GM21367 (cell line): Measurements from ENCODE around the gene EXOC4.

Experiments
- ATAC-seq: cut with Tn5 transposase; IDR thresholded peaks from one replicate; pipeline ENCODE4 v1.9.1; 2021; ENCODE audit not compliant: unreplicated experiment

EXOC4 gene

GRCh38 chr7:133812877-133813276, 560.0 kb downstream of the EXOC4 start:
- ATAC-seq: no peak

GRCh38 chr7:133815611-133816210, 562.8 kb downstream of the EXOC4 start:
- ATAC-seq: no peak

GRCh38 chr7:133819695-133820094, 566.8 kb downstream of the EXOC4 start:
- no peak for ATAC-seq

- ATAC-seq: no peak
These were observed 567.7 kb downstream of the EXOC4 start for GRCh38 chr7:133820584-133820983.

GRCh38 chr7:133821171-133821570, 568.3 kb downstream of the EXOC4 start:
- ATAC-seq: no peak

- no peak for ATAC-seq
These were observed 569.2 kb downstream of the EXOC4 start for GRCh38 chr7:133822001-133822641.

- ATAC-seq: no peak
These were observed 570.1 kb downstream of the EXOC4 start for GRCh38 chr7:133822868-133823552.

- ATAC-seq: no peak
These were observed 571.3 kb downstream of the EXOC4 start for GRCh38 chr7:133824132-133824531.

- peak; percentile 58 for ATAC-seq
These were observed 575.1 kb downstream of the EXOC4 start for GRCh38 chr7:133827707-133828623.

GRCh38 chr7:133828906-133829305, 576.0 kb downstream of the EXOC4 start:
- no peak for ATAC-seq

GRCh38 chr7:133829336-133829897, 576.5 kb downstream of the EXOC4 start:
- no peak for ATAC-seq

- ATAC-seq: no peak
These were observed 577.2 kb downstream of the EXOC4 start for GRCh38 chr7:133830081-133830480.

GRCh38 chr7:133836666-133837065, 583.8 kb downstream of the EXOC4 start:
- no peak for ATAC-seq

GRCh38 chr7:133837224-133837623, 584.3 kb downstream of the EXOC4 start:
- no peak for ATAC-seq

- ATAC-seq: no peak
These were observed 586.2 kb downstream of the EXOC4 start for GRCh38 chr7:133839121-133839520.

- no peak for ATAC-seq
These were observed 590.5 kb downstream of the EXOC4 start for GRCh38 chr7:133843341-133843740.

- no peak for ATAC-seq
These were observed 592.1 kb downstream of the EXOC4 start for GRCh38 chr7:133845005-133845404.

GRCh38 chr7:133846203-133846945, 593.5 kb downstream of the EXOC4 start:
- no peak for ATAC-seq

- no peak for ATAC-seq
These were observed 597.8 kb downstream of the EXOC4 start for GRCh38 chr7:133850497-133851280.
